A549 (cell line): ENCODE data around the gene URB2. TPM values are rescaled to one million over a fixed set of nuclear protein-coding genes. Genes with fewer than 3 reads are reported as not detected.

ENCODE experiments used
- ATAC-seq, 2 experiments: fragments of 200-7000 bp in 1 of 2; fragments of >200 bp in 1 of 2; cut with Nextera tagmentation in 1 of 2; cut with Tn5 transposase in 1 of 2; 3 replicates each; pipeline versions ENCODE4 v1.8.0 to v1.9.1; 2018 to 2020; ENCODE audit warnings: mild to moderate bottlenecking in 1 of 2, moderate library complexity in 1 of 2
- CTCF ChIA-PET: fragments of 300-600 bp; sonication (Branson Sonifier 250); formaldehyde crosslinking; extraction: SDS; loops from one replicate; lab custom pipeline; 2021; ENCODE audit warnings: antibody characterized with exemption, inconsistent platforms; lab: Yijun Ruan, JAX
- POLR2A ChIA-PET: fragments of 350-600 bp; formaldehyde crosslinking; extraction: SDS; loops from one replicate; lab custom pipeline; 2021; ENCODE audit warnings: antibody characterized with exemption, inconsistent platforms; lab: Yijun Ruan, JAX
- DNase-seq, 2 experiments: peaks; one replicate each; pipeline versions ENCODE4 v3.0.0 to v3.0.0-alpha.2; 2011 to 2016; ENCODE audit warnings: low read depth in 1 of 2, low spot score in 1 of 2
- FAIRE-seq: peaks from 2 replicates; lab custom pipeline; 2011; peaks lifted over from hg19 to GRCh38; lab: Jason Lieb, UNC
- H3K27ac ChIP-seq, 2 experiments: fragments of >200 bp; sonication (Bioruptor Twin); formaldehyde crosslinking; 3 replicates each; pipeline ENCODE4 v1.5.1; 2016 to 2017
- H3K4me1 ChIP-seq: fragments of >200 bp; sonication (Bioruptor Twin); formaldehyde crosslinking; 3 replicates; pipeline ENCODE4 v1.6.1; 2016
- H3K4me2 ChIP-seq: fragments of >200 bp; sonication (Bioruptor Twin); formaldehyde crosslinking; 3 replicates; pipeline ENCODE4 v1.6.1; 2016
- H3K4me3 ChIP-seq: fragments of >200 bp; sonication (Bioruptor Twin); formaldehyde crosslinking; 3 replicates; pipeline ENCODE4 v1.5.1; 2016
- H3K9me3 ChIP-seq: fragments of >200 bp; sonication (Bioruptor Twin); formaldehyde crosslinking; 3 replicates; pipeline ENCODE4 v1.6.1; 2016
- BHLHE40 ChIP-seq: IDR thresholded peaks from 2 replicates; pipeline ENCODE4 v1.6.1; 2012; ENCODE audit warnings: low read depth, low read length, inconsistent platforms
- CEBPB ChIP-seq, 2 experiments: fragments of >200 bp in 1 of 2; sonication (Bioruptor Twin) in 1 of 2; formaldehyde crosslinking in 1 of 2; IDR thresholded peaks; 2 replicates each; pipeline ENCODE4 v1.6.1; 2012 to 2016
- CHD4 ChIP-seq: fragments of 200-600 bp; sonication (generic); IDR thresholded peaks from 2 replicates; pipeline ENCODE4 v1.6.1; 2016; ENCODE audit warnings: antibody characterized with exemption, mild to moderate bottlenecking, borderline replicate concordance
- CTCF ChIP-seq: fragments of >200 bp; sonication (Bioruptor Twin); formaldehyde crosslinking; IDR thresholded peaks from 3 replicates; pipeline ENCODE4 v1.5.1; 2016
- EHMT2 ChIP-seq: fragments of 200-600 bp; sonication (generic); IDR thresholded peaks from 2 replicates; pipeline ENCODE4 v1.6.1; 2016; ENCODE audit warnings: antibody characterized with exemption, low read depth, mild to moderate bottlenecking, moderate library complexity
- FOSB ChIP-seq: fragments of 250-450 bp; sonication (Bioruptor Pico); IDR thresholded peaks from 2 replicates; pipeline ENCODE4 v1.5.0; 2020; ENCODE audit warnings: mild to moderate bottlenecking, moderate library complexity
- GATA3 ChIP-seq: IDR thresholded peaks from 2 replicates; pipeline ENCODE4 v1.6.1; 2012; ENCODE audit warnings: borderline replicate concordance
- HOXA7 ChIP-seq: fragments of 250-450 bp; sonication (Bioruptor Pico); IDR thresholded peaks from 2 replicates; pipeline ENCODE4 v1.5.0; 2020; ENCODE audit warnings: mild to moderate bottlenecking, moderate library complexity
- HOXB13 ChIP-seq: fragments of 250-450 bp; sonication (Bioruptor Pico); IDR thresholded peaks from 2 replicates; pipeline ENCODE4 v1.5.0; 2020; ENCODE audit warnings: low read depth, mild to moderate bottlenecking, moderate library complexity
- JUN ChIP-seq, 2 experiments: fragments of >200 bp; sonication (Bioruptor Twin); formaldehyde crosslinking; IDR thresholded peaks; 2 replicates in 1 of 2; 3 replicates in 1 of 2; pipeline ENCODE4 v1.6.1; 2016 to 2017
- JUNB ChIP-seq: fragments of >200 bp; sonication (Bioruptor Twin); formaldehyde crosslinking; IDR thresholded peaks from 2 replicates; pipeline ENCODE4 v1.6.1; 2016
- MAX ChIP-seq: IDR thresholded peaks from 2 replicates; pipeline ENCODE4 v1.6.1; 2012
- MAZ ChIP-seq: fragments of 150-350 bp; IDR thresholded peaks from 2 replicates; pipeline ENCODE4 v1.6.1; 2014; ENCODE audit warnings: antibody characterized with exemption, low read depth, low read length, borderline replicate concordance
- NPAS2 ChIP-seq: fragments of 250-450 bp; sonication (Bioruptor Pico); IDR thresholded peaks from 2 replicates; pipeline ENCODE4 v1.8.0; 2022; ENCODE audit warnings: mild to moderate bottlenecking, moderate library complexity, borderline replicate concordance
- NR3C1 ChIP-seq: fragments of >200 bp; sonication (Bioruptor Twin); formaldehyde crosslinking; IDR thresholded peaks from 3 replicates; pipeline ENCODE4 v1.6.1; 2017
- POLR2A ChIP-seq: IDR thresholded peaks from 2 replicates; pipeline ENCODE4 v1.6.1; 2012; ENCODE audit warnings: mild to moderate bottlenecking, low read length
- POLR2AphosphoS2 ChIP-seq: conservative IDR thresholded peaks from 2 replicates; pipeline ENCODE4 v1.6.1; 2012; ENCODE audit warnings: low read length, improper control_type of control experiment, inconsistent platforms
- RAD21 ChIP-seq, 2 experiments: fragments of >200 bp in 1 of 2; sonication (Bioruptor Twin) in 1 of 2; formaldehyde crosslinking in 1 of 2; IDR thresholded peaks in 1 of 2; conservative IDR thresholded peaks in 1 of 2; 2 replicates in 1 of 2; 3 replicates in 1 of 2; pipeline ENCODE4 v1.6.1; 2012 to 2018; ENCODE audit warnings: inconsistent platforms in 1 of 2
- RCOR1 ChIP-seq: fragments of 150-350 bp; IDR thresholded peaks from 2 replicates; pipeline ENCODE4 v1.6.1; 2014; ENCODE audit warnings: antibody characterized with exemption, low read length, low read depth
- SMC3 ChIP-seq: fragments of >200 bp; sonication (Bioruptor Twin); formaldehyde crosslinking; IDR thresholded peaks from 3 replicates; pipeline ENCODE4 v1.6.1; 2018; ENCODE audit warnings: inconsistent platforms
- SREBF2 ChIP-seq: fragments of 450-650 bp; IDR thresholded peaks from 2 replicates; pipeline ENCODE4 v1.6.1; 2014; ENCODE audit warnings: mild to moderate bottlenecking, moderate library complexity
- USF2 ChIP-seq: fragments of 450-650 bp; IDR thresholded peaks from 2 replicates; pipeline ENCODE4 v1.6.1; 2014; ENCODE audit warnings: antibody characterized with exemption
- ZFP36 ChIP-seq: fragments of 450-650 bp; IDR thresholded peaks from 2 replicates; pipeline ENCODE4 v1.6.1; 2014; ENCODE audit warnings: borderline replicate concordance; ENCODE audit not compliant: partially characterized antibody
- ZNF302 ChIP-seq: fragments of 250-450 bp; sonication (Bioruptor Pico); IDR thresholded peaks from 2 replicates; pipeline ENCODE4 v1.9.0; 2021; ENCODE audit warnings: inconsistent platforms, mild to moderate bottlenecking, moderate library complexity
- WGBS: methylation state at CpG from one replicate; pipeline ENCODE4 v1.1.6; 2017; ENCODE audit errors: missing lambda C conversion rate; 5-methylcytosine and 5-hydroxymethylcytosine counted together
- polyA plus RNA-seq, 4 experiments: library from polyadenylated mRNA; depleted of rRNA in 3 of 4; stranded (reverse); fragments of >200 nt; fragmentation: RNase III in 1 of 4; extraction: RNeasy Plus Mini Kit Qiagen cat#74134 plus additional on column Dnase treatment in 1 of 4; gene quantifications; 2 replicates in 3 of 4; 3 replicates in 1 of 4; pipeline ENCODE4 v1.2.3, GENCODE V29; 2011 to 2017
- TF ChIP-seq, protein P1 (sequence below): fragments of >200 bp; sonication (Bioruptor Twin); formaldehyde crosslinking; IDR thresholded peaks from 2 replicates; pipeline ENCODE4 v1.6.1; 2016

The URB2 gene
- polyA plus RNA-seq, 2 of the 4 experiments (the other 2 are of a cell fraction), result 13.7 to 15.7 TPM

DNA sequence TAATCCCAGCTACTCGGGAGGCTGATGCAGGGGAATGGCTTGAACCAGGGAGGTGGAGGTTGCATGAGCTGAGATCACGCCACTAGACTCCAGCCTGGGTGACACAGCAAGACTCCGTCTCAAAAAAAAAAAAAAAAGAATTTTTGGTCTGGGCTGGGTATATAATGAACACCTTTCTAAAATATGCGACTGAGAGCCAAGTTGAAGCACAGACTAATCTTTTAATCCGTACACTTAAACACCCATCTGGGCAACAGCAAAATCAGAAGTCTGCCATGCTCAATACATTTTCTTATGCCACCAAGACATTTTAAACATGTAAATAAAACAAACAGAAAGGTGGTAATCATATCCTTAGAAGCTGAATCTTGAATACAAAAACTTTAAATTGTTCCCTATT is 35.9 kb upstream of the URB2 start:
- ATAC-seq (no peak), FAIRE-seq (no peak)
- no peaks in the 10 kb centered on the region for H3K4me1 ChIP-seq
- WGBS, result 91% methylated on average over 5 of the region's 5 CpGs
- H3K27ac ChIP-seq, result no peak overlapping the region
- no peak overlapping the region for H3K4me2 ChIP-seq
- no peak overlapping the region for H3K4me3 ChIP-seq
- TF ChIP-seq HOXA7 (CRISPR knock-in tag) (no peak), MAZ (no peak), CTCF (no peak), BHLHE40 (no peak), USF2 (no peak), ZFP36 (no peak), CHD4 (no peak), FOSB (CRISPR knock-in tag) (no peak)
- TF ChIP-seq, all 56 proteins: peak for 0
- DNase-seq, result no peak
- H3K9me3 ChIP-seq, result no peaks in the 10 kb centered on the region
- CTCF ChIA-PET, result interaction anchor here (1.0 to 1.3 kb wide), 2 partner anchors 69 to 332 kb away, joined by 3 read pairs; no protein-coding TSS in a partner anchor
- POLR2A ChIA-PET, result no interaction called here

DNA sequence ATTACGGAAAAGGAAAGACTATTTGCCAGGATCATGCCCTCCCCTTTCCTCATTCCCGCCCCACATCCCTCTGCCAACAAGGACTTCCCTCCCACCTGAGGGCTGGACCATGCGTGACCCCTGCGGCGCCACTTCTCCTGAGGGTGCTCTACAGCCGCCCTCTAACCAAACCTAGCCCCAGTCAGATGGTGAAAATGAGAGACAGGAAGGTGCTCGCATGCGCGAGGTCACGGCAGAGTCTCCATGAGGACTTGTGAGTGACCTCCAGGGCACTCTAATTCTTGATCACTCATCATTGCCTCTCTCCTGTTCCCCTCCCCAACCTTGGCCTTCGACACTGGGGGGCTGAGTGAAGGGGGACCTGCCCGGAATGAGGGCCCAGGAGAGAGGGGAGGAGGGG is 32.2 kb upstream of the URB2 start:
- Histone ChIP-seq H3K4me2 (no peak overlapping the region), H3K9me3 (no peaks in the 10 kb centered on the region)
- FAIRE-seq (no peak), DNase-seq (no peak), ATAC-seq (no peak)
- ChIA-PET POLR2A (no interaction called here), CTCF (no interaction called here)
- TF ChIP-seq SREBF2 (no peak), USF2 (no peak), SMC3 (no peak), EHMT2 (no peak), JUNB (no peak), JUN (IDR thresholded peaks at IDR 0.05) (no peak)
- TF ChIP-seq, protein P1, sequence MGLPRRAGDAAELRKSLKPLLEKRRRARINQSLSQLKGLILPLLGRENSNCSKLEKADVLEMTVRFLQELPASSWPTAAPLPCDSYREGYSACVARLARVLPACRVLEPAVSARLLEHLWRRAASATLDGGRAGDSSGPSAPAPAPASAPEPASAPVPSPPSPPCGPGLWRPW, result no peak
- TF ChIP-seq, all 56 proteins: peak for 0
- H3K27ac ChIP-seq, result no peak overlapping the region
- peaks cover 4% of the 10 kb centered on the region; the same call in 1 of the 3 replicates for H3K4me1 ChIP-seq
- WGBS, result 89% methylated on average over 12 of the region's 12 CpGs
- no peak overlapping the region for H3K4me3 ChIP-seq

DNA sequence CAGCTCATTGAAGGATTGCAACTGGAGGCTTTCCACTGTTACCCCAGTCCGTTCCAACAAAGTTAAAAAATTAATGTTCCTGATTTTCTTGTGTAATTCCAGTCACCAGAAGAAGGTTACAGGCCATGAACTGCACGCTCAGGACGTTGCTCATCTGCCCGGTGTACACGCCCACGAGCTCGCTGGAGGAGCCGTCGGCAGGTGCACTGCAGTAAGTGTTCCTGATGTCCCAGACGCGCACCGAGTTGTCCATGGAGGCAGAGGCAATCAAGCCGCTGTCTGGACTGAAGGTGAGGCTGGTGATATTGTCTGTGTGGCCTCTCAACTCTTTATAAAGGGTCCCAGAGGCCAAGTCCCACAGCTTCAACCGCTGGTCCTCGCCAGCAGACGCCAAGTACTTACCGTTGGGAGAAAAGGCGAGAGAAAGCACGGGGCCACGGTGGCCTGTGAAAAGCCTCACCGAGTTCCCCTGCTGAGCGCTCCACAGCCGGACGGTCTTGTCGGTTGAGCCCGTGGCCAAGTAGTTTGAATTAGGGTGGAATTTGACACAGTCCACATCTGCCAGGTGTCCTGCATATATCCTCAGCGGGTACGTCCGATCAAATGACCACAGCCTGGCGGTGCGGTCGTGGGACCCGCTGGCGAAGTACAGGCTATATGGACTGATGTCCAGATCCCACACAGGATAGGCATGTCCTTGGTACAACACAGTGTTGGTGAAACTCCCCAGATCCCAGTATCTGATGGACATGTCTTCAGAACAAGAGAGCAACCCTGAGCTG is 31.6 kb upstream of the URB2 start:
- POLR2A ChIA-PET, result no interaction called here
- peaks cover 4% of the 10 kb centered on the region; the same call in 1 of the 3 replicates for H3K4me1 ChIP-seq
- ATAC-seq (no peak), FAIRE-seq (no peak), DNase-seq (no peak)
- no peak overlapping the region for H3K27ac ChIP-seq
- no peaks in the 10 kb centered on the region for H3K9me3 ChIP-seq
- CTCF ChIA-PET, result interaction anchor here (1.0 kb wide), 1 partner anchor 79 kb away, joined by 3 read pairs; no protein-coding TSS in a partner anchor
- 92% methylated on average over 33 of the region's 34 CpGs for WGBS
- no peak overlapping the region for H3K4me2 ChIP-seq
- no peak overlapping the region for H3K4me3 ChIP-seq
- TF ChIP-seq GATA3 (no peak), JUNB (no peak), HOXB13 (CRISPR knock-in tag) (no peak), NR3C1 (no peak), CTCF (no peak), ZFP36 (no peak), RCOR1 (no peak), NPAS2 (no peak), BHLHE40 (no peak), POLR2AphosphoS2 (no peak), POLR2A (no peak), JUN (IDR thresholded peaks at IDR 0.05) (no peak), RAD21 (conservative IDR thresholded peaks at IDR 0.05 in 1 of 2, IDR thresholded peaks at IDR 0.05 in 1 of 2) (no peak), EHMT2 (no peak), ZNF302 (CRISPR knock-in tag) (no peak), FOSB (CRISPR knock-in tag) (no peak), CEBPB (IDR thresholded peaks at IDR 0.05) (no peak), SREBF2 (no peak), MAX (no peak)
- TF ChIP-seq, protein P1, result no peak
